ENCODE measurements around the gene HIVEP3.

Gene HIVEP3

GRCh38 chr1:41576206-41576605 is 342.5 kb downstream of the HIVEP3 start:
- Histone ChIP-seq H2AFZ (ENCODE audit: low read depth, low read length) (no peak overlapping the region), H3K36me3 (ENCODE audit: insufficient read depth, low read length) (no peaks in the 10 kb centered on the region), H3K4me1 (ENCODE audit: insufficient read depth, low read length) (no peaks in the 10 kb centered on the region), H3K27me3 (ENCODE audit: insufficient read depth, low read length) (no peaks in the 10 kb centered on the region), H3K4me3 (ENCODE audit: low read length) (no peak overlapping the region), H3K9me3 (ENCODE audit: low read length) (no peaks in the 10 kb centered on the region)

DNA sequence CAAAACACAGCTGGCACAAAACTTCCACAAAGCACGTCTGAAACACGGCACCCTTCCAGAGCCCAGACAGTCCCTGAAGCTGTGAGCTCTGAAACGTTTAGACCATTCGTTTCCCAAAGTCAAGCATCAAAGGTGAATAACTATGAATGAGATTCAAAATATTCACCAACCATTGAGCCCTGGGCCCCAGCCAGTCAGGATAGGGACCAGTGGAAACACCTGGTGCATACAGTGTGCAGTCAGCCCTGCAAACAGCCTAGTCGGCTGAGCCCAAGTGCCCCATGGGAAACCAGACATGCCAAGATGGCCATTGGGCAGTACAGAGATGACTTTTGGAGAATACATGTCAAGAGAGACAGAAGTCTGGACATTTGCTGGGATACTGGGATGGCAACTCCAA is 343.9 kb downstream of the HIVEP3 start:
- H3K4me1 ChIP-seq (ENCODE audit: insufficient read depth, low read length), result no peaks in the 10 kb centered on the region
- no peaks in the 10 kb centered on the region for H3K27me3 ChIP-seq (ENCODE audit: insufficient read depth, low read length)
- no peak overlapping the region for H2AFZ ChIP-seq (ENCODE audit: low read depth, low read length)
- H3K4me3 ChIP-seq (ENCODE audit: low read length), result no peak overlapping the region
- no peaks in the 10 kb centered on the region for H3K9me3 ChIP-seq (ENCODE audit: low read length)
- no peaks in the 10 kb centered on the region for H3K36me3 ChIP-seq (ENCODE audit: insufficient read depth, low read length)

- Histone ChIP-seq H3K4me3 (ENCODE audit: low read length) (no peak overlapping the region), H3K9me3 (ENCODE audit: low read length) (no peaks in the 10 kb centered on the region), H3K27me3 (ENCODE audit: insufficient read depth, low read length) (no peaks in the 10 kb centered on the region), H3K36me3 (ENCODE audit: insufficient read depth, low read length) (no peaks in the 10 kb centered on the region), H3K4me1 (ENCODE audit: insufficient read depth, low read length) (no peaks in the 10 kb centered on the region), H2AFZ (ENCODE audit: low read depth, low read length) (no peak overlapping the region)
These were observed 344.7 kb downstream of the HIVEP3 start for GRCh38 chr1:41573785-41574713.

DNA sequence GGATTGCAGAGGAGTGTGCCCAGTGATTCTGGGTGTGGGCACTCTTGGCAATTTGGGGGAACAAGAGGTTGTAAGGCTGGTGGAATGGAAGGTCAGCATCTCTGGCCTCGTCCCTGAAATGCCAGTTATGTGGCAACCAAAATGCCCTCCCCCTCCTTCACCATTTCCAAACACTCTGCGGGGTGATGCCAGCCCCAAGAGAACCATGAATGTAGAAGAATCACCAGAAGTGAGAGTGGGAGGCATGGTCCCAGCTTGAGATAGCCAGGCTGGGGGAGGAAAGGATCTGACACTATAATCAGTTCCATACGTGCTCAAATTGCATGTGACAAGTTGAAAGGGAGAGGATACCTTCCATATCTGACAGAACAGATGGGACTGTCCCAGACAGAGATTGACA is 345.5 kb downstream of the HIVEP3 start:
- no peak overlapping the region for H3K4me3 ChIP-seq (ENCODE audit: low read length)
- H2AFZ ChIP-seq (ENCODE audit: low read depth, low read length), result no peak overlapping the region
- H3K9me3 ChIP-seq (ENCODE audit: low read length), result no peaks in the 10 kb centered on the region
- no peaks in the 10 kb centered on the region for H3K36me3 ChIP-seq (ENCODE audit: insufficient read depth, low read length)
- H3K27me3 ChIP-seq (ENCODE audit: insufficient read depth, low read length), result no peaks in the 10 kb centered on the region
- H3K4me1 ChIP-seq (ENCODE audit: insufficient read depth, low read length), result no peaks in the 10 kb centered on the region

GRCh38 chr1:41572224-41572623 is 346.5 kb downstream of the HIVEP3 start:
- Histone ChIP-seq H3K27me3 (ENCODE audit: insufficient read depth, low read length) (no peaks in the 10 kb centered on the region), H3K36me3 (ENCODE audit: insufficient read depth, low read length) (no peaks in the 10 kb centered on the region), H3K4me1 (ENCODE audit: insufficient read depth, low read length) (no peaks in the 10 kb centered on the region), H2AFZ (ENCODE audit: low read depth, low read length) (no peak overlapping the region), H3K9me3 (ENCODE audit: low read length) (no peaks in the 10 kb centered on the region), H3K4me3 (ENCODE audit: low read length) (no peak overlapping the region)

DNA sequence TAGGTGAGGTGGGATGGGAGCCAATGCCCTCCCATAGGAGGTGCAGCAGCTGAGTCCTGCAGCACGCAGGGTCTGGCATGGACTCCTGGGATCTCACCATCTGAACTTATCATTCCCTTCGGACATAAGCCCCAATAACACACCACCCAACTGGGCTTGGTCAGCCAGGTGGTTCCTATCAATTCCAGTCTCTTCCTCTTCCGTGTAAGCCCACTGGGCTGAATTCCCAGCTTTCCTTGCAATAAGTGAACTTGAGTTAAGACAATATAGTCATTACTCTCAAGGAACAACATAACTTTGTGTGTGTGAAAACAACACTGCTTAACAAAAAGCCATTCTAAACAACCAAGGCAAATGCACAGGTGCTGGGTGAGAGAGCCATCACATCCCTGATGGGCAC is 347.7 kb downstream of the HIVEP3 start:
- H3K4me3 ChIP-seq (ENCODE audit: low read length), result no peak overlapping the region
- no peak overlapping the region for H2AFZ ChIP-seq (ENCODE audit: low read depth, low read length)
- H3K4me1 ChIP-seq (ENCODE audit: insufficient read depth, low read length), result no peaks in the 10 kb centered on the region
- H3K27me3 ChIP-seq (ENCODE audit: insufficient read depth, low read length), result no peaks in the 10 kb centered on the region
- H3K36me3 ChIP-seq (ENCODE audit: insufficient read depth, low read length), result no peaks in the 10 kb centered on the region
- H3K9me3 ChIP-seq (ENCODE audit: low read length), result no peaks in the 10 kb centered on the region

- Histone ChIP-seq H3K4me1 (ENCODE audit: insufficient read depth, low read length) (no peaks in the 10 kb centered on the region), H3K9me3 (ENCODE audit: low read length) (no peaks in the 10 kb centered on the region), H3K27me3 (ENCODE audit: insufficient read depth, low read length) (no peaks in the 10 kb centered on the region), H2AFZ (ENCODE audit: low read depth, low read length) (no peak overlapping the region), H3K36me3 (ENCODE audit: insufficient read depth, low read length) (no peaks in the 10 kb centered on the region), H3K4me3 (ENCODE audit: low read length) (no peak overlapping the region)
These were observed 350.5 kb downstream of the HIVEP3 start for GRCh38 chr1:41568204-41568603.

DNA sequence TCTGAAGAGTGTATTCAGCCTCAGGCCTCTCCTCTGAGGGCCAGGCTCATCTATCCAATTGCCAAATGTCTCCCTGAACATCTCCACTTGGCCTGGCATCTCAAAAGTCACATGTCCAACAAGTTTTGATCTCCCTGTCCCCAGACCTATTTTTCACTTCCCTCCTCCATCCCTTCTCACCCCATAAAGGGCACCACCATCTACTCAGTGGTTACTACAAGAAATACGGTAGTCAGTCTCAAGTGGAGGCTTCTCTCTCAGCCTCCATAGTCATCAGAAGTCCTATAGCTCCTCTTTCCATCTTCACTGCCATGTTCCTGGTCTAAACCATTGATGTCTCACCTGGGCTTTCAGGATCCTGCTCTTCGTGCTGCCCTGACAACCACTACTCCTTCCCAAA is 351.8 kb downstream of the HIVEP3 start:
- Histone ChIP-seq H3K27me3 (ENCODE audit: insufficient read depth, low read length) (no peaks in the 10 kb centered on the region), H2AFZ (ENCODE audit: low read depth, low read length) (no peak overlapping the region), H3K9me3 (ENCODE audit: low read length) (no peaks in the 10 kb centered on the region), H3K36me3 (ENCODE audit: insufficient read depth, low read length) (no peaks in the 10 kb centered on the region), H3K4me3 (ENCODE audit: low read length) (no peak overlapping the region), H3K4me1 (ENCODE audit: insufficient read depth, low read length) (no peaks in the 10 kb centered on the region)

GRCh38 chr1:41566274-41566885 is 352.3 kb downstream of the HIVEP3 start:
- no peaks in the 10 kb centered on the region for H3K27me3 ChIP-seq (ENCODE audit: insufficient read depth, low read length)
- no peaks in the 10 kb centered on the region for H3K36me3 ChIP-seq (ENCODE audit: insufficient read depth, low read length)
- no peak overlapping the region for H3K4me3 ChIP-seq (ENCODE audit: low read length)
- no peaks in the 10 kb centered on the region for H3K9me3 ChIP-seq (ENCODE audit: low read length)
- H2AFZ ChIP-seq (ENCODE audit: low read depth, low read length), result no peak overlapping the region
- H3K4me1 ChIP-seq (ENCODE audit: insufficient read depth, low read length), result no peaks in the 10 kb centered on the region

DNA sequence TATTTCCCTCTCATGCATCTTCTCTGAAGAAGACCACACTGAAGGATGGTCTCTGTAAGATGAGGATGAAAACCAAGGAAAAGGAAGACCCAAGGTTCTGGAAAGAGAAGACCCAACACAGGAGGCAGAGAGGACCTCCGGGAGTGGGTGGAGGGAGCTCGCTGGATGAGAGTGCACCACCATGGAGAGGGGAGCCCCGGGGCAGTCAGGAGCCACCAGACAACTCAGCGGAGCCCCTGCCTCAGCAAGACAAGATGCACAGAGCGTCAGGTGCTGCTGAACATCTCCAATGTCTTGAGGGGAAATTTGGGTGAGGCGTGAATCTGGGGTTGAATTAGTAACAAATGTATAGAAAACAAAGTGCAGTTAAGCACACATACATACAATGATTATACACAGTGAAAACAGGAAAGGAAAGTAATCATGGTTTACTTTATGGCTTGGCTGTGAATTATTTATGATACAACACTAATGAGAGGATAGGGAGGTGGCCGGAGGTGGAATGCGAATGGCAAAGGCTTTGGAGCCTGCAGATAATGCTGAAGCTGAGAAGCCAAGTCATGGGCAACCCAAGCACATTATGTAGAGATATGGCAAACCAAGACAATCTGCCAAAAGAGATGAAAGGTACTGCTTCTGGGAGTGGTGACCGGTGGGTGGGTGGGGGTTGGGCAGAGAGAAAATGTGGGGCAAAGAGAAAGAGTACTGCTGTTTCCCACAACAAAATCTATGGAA is 353.8 kb downstream of the HIVEP3 start:
- Histone ChIP-seq H3K4me1 (ENCODE audit: insufficient read depth, low read length) (no peaks in the 10 kb centered on the region), H3K4me3 (ENCODE audit: low read length) (no peak overlapping the region), H3K9me3 (ENCODE audit: low read length) (no peaks in the 10 kb centered on the region), H3K36me3 (ENCODE audit: insufficient read depth, low read length) (no peaks in the 10 kb centered on the region), H2AFZ (ENCODE audit: low read depth, low read length) (no peak overlapping the region), H3K27me3 (ENCODE audit: insufficient read depth, low read length) (no peaks in the 10 kb centered on the region)

DNA sequence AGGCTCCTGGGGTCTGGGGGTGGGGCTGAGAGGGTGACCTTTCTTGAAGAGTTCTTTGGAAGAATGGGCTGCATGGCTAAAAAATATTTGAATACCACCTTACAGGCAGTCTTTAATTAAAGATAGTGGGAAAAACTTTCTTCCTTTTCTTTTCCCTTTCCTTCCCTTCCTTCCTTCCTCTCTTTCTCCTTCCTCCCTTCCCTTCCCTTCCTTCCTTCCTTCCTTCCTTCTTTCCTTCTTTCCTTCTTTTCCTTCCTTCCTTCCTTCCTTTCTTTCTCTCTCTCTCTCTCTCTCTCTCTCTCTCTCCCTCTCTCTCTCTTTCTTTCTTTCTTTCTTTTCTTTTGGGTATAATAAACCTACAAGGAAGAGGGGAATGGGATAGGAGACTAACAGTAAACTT is 356.4 kb downstream of the HIVEP3 start:
- Histone ChIP-seq H3K27me3 (ENCODE audit: insufficient read depth, low read length) (no peaks in the 10 kb centered on the region), H3K4me3 (ENCODE audit: low read length) (no peak overlapping the region), H2AFZ (ENCODE audit: low read depth, low read length) (no peak overlapping the region), H3K36me3 (ENCODE audit: insufficient read depth, low read length) (no peaks in the 10 kb centered on the region), H3K4me1 (ENCODE audit: insufficient read depth, low read length) (no peaks in the 10 kb centered on the region), H3K9me3 (ENCODE audit: low read length) (no peaks in the 10 kb centered on the region)

DNA sequence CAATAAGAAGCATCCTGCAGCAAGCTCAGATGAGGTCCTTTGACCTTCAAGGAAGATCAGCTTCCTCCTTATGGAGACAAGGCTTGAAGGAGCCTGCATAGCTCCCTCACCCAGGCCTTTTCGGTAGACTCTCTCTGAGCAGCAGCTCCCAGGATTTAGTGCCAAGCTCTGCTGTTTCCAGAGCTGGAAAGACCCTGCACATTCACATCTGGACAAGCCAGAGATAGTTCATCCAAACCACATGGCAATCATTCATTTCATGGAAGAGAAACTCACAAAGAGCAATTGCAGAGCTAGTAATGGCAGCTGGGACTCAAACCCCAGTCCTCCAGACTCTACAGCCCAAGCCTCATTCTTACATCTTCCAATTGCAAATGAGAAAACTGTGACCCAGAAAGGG is 357.8 kb downstream of the HIVEP3 start:
- Histone ChIP-seq H3K27me3 (ENCODE audit: insufficient read depth, low read length) (no peaks in the 10 kb centered on the region), H3K36me3 (ENCODE audit: insufficient read depth, low read length) (no peaks in the 10 kb centered on the region), H3K4me3 (ENCODE audit: low read length) (no peak overlapping the region), H3K9me3 (ENCODE audit: low read length) (no peaks in the 10 kb centered on the region), H2AFZ (ENCODE audit: low read depth, low read length) (no peak overlapping the region), H3K4me1 (ENCODE audit: insufficient read depth, low read length) (no peaks in the 10 kb centered on the region)

GRCh38 chr1:41560496-41560895 is 358.2 kb downstream of the HIVEP3 start:
- H3K4me3 ChIP-seq (ENCODE audit: low read length), result no peak overlapping the region
- no peaks in the 10 kb centered on the region for H3K27me3 ChIP-seq (ENCODE audit: insufficient read depth, low read length)
- H2AFZ ChIP-seq (ENCODE audit: low read depth, low read length), result no peak overlapping the region
- H3K9me3 ChIP-seq (ENCODE audit: low read length), result no peaks in the 10 kb centered on the region
- H3K4me1 ChIP-seq (ENCODE audit: insufficient read depth, low read length), result no peaks in the 10 kb centered on the region
- H3K36me3 ChIP-seq (ENCODE audit: insufficient read depth, low read length), result no peaks in the 10 kb centered on the region
